Measurements from ENCODE around the gene BAD.
A peak's percentile ranks its signal among the peaks of the same experiment; 100 is the strongest.
"Not testable (repeated sequence)": the region's sequence is repeated elsewhere in the genome, so short reads cannot be mapped to it uniquely, and the experiment has no call there.

The BAD gene

DNA sequence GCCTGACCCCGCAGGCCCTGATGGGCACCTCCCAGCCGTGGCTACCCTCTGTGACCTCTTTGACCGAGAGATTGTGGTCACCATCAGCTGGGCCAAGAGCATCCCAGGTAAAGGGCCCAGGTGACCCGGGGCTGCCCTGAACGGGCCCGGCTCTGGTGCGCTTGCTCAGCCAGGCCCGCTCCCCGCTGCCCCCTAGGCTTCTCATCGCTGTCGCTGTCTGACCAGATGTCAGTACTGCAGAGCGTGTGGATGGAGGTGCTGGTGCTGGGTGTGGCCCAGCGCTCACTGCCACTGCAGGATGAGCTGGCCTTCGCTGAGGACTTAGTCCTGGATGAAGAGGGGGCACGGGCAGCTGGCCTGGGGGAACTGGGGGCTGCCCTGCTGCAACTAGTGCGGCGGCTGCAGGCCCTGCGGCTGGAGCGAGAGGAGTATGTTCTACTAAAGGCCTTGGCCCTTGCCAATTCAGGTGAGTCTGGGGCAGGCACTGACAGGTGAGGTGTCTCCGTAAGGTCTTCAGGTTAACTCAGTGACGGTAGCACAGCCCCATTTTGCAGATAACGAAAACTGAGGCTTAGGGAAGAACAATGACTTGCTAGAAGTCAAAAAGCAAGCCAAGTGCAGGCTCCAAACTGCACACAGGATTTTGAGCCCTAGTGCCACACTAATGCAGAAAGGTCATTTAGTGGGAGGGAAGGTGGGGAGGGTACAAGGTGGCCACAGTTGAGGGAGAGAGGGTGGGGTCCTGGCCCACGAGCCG, 30.5 kb upstream of the BAD start:
- no peak for DNase-seq (ENCODE audit: low read depth)

GRCh38 chr11:64314146-64314804, 29.8 kb upstream of the BAD start:
- no peak for DNase-seq (ENCODE audit: low read depth)

DNA sequence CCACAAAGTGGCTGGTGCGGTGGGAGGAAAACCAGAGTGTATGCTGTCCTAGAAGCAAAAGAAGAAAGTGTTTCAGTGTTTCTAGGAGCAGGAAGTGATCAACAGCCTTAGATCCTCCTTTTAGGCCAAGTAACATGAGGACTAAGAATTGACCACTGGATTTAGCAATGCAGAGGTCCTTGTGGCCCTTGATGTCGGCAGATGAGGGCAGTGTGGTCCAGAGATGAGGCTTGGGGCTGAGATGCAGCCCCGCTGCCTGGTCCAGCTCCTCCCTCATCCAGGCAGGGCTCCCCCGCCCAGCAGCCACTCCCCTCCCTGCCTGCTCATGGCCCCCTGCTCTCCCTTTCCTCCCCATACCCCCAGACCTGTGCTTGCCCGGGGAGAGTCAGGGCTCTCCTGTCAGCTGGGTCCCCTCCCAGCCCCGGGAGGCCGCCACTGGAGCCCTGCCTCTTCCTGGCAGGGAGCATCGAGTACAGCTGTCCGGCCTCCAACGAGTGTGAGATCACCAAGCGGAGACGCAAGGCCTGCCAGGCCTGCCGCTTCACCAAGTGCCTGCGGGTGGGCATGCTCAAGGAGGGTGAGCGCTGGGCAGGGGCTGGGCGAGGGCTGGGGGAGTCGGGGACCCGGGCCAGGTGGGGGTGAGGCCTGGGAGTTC, 29.2 kb upstream of the BAD start:
- no peak for DNase-seq (ENCODE audit: low read depth)

- DNase-seq (ENCODE audit: low read depth): no peak
Measured at GRCh38 chr11:64312947-64313346, 28.5 kb upstream of the BAD start.

- DNase-seq (ENCODE audit: low read depth): not testable (repeated sequence)
Measured at GRCh38 chr11:64307795-64308194, 23.3 kb upstream of the BAD start.

DNA sequence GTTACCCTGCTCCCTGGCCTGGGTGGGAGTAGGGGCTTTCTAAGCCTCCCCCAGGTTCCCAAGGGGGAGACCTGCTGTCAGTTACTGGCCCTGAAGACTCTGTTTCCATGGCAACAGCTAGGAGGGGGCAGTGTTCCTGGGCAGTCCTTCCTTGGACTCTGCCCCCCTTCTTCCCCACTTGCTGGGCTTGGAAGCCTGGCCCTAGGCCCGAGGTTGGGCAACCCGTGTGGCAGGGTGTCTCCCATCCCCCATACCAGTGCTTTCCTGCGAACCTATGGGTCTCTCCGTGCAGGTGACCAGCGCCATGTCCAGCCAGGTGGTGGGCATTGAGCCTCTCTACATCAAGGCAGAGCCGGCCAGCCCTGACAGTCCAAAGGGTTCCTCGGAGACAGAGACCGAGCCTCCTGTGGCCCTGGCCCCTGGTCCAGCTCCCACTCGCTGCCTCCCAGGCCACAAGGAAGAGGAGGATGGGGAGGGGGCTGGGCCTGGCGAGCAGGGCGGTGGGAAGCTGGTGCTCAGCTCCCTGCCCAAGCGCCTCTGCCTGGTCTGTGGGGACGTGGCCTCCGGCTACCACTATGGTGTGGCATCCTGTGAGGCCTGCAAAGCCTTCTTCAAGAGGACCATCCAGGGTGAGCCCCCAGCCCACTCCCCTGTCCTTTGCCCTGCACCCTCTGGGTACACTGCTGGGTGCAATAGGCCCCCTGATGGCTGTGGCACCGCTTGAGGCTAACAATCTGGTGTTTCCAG, 22.6 kb upstream of the BAD start:
- no peak for DNase-seq (ENCODE audit: low read depth)

DNA sequence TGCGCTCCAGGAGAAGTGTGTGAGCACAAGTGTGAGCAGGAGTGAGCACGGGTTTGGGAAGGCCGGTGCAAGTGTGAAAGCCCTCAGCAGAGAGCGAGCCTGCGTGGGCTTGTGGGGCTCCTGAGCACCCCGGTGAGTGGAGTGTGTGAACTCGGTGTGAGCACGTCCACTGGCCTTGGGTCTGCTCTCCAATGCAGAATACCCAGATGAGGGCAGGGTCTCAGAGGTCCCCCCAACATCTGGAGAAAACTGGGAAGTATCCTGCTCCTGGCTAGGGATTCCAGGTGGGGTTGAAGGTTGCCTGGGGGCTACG, 22.1 kb upstream of the BAD start:
- no peak for DNase-seq (ENCODE audit: low read depth)

DNA sequence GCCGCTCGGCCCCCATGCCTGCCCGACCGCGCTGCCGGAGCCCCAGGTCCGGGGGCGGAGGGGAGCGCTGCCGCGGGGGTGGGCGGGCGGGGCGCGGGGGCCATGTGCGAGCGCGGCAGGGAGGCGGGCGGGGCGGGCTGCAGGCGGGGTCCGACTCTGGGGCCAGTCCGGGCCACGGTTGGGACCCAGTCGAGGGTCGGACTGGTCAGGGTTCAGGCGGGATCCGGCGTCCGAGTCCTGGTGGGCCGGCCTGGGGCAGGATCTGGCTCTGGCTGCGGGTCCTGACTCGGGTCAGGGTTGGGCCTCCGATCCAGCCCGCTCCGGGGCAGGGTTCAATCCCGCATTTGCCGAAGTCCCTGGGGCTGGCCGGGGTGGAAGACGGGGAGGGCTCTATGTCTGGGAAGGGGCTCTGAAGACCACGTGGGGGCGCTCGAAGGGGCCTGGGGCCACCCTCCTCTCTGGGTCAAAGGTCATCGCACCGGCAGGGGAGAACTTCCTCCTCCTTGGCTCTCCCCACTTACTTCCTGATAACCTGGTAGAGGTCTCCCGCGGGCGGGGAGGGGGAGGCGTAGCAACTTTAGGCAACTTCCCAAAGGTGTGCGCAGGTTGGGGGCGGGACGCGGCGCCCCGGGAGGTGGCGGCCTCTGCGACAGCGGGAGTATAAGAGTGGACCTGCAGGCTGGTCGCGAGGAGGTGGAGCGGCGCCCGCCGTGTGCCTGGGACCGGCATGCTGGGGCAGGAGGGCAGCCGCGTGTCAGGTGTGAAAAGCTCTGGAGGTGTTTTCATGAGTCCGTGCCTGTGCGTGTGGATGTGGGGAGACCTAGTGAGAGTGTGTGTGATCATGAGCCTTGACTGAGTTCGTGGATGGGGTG, 21.5 kb upstream of the BAD start:
- peak; percentile 46 for DNase-seq (ENCODE audit: low read depth)

GRCh38 chr11:64305075-64305690, 20.7 kb upstream of the BAD start, which contains the start of gene ESRRA:
Gene ESRRA, plus strand, starts transcription at chr11:64305524. Its CDS starts 1,656 bp downstream, at chr11:64307180.
- DNase-seq (ENCODE audit: low read depth): peak; percentile 99

DNA sequence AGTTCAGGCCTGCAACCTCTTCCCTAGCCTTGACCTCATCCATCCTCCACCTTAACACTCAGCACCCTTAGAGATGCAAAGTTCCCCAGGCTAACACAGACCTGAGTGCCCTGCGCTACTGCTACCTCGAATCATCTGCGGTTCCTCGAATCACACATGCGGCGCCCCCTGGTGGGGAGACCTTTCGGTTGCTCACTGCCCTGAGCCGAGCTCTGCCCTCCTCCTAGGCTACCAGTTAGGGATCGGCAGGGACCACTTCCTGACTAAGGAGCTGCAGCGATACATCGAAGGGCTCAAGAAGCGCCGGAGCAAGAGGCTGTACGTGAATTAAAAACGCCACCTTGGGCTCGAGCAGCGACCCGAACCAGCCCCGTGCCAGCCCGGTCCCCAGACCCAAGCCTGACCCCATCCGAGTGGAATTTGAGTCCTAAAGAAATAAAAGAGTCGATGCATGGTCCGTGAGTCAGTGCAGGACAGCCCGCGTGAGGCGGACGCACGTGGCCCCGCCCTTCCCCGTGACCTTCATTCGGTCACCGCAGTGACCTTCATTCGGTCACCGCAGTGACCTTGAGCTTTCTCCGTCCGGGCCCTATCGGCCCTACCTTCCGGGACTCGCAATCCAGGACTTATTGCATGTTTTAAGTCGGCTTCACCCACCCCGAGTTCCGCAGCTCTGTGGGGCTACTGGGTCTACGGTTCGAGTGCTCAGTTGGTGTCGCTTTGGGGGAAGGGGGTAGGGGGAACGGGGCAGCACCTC, 20.0 kb upstream of the BAD start:
- peak; percentile 96 for DNase-seq (ENCODE audit: low read depth)

- DNase-seq (ENCODE audit: low read depth): no peak
Measured at GRCh38 chr11:64304032-64304315, 19.5 kb upstream of the BAD start.

DNA sequence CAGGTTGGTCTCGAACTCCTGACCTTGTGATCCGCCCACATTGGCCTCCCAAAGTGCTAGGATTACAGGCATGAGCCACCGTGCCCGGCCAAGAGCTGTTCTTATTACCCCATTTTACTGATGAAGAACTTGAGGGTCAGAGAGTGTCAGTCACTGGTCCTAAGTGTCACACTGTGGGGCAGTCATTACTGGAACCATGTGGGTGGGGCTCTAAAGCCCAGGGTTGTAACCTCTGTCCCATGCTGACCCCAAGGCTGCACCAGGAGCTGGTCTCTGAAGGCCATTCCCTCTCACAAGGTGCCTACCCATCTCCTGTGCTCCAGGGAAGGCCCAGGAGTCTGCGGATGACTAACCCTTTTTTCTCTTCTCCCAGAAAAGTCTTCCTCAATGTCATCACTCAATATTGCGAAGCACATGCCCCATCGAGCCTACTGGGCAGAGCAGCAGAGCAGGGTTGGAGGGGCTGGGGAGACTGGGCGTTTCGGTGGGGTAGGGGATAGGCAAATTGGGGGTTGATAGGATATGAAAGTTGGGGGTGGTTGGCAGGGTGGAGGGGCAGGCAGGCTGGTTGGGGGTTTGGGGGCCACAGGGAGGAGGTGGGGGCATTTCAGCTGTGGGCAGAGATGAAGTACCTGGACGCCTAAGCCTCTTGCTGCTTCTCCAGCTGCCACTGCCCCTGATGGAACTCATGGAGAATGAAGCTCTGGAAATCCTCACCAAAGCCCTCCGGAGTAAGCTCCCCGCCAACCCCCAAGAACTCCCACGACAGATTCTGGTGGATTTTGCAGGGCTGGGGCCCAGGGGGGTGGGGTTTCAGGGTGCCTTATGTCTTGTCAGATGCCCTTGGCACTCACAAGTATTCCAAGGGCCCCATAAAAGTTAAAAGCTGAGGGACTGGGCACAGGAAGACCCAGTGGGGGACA, 18.9 kb upstream of the BAD start:
- no peak for DNase-seq (ENCODE audit: low read depth)

GRCh38 chr11:64299847-64300648, 15.6 kb upstream of the BAD start, which contains the start of gene CATSPERZ:
Gene CATSPERZ, plus strand, starts transcription at chr11:64300358. Its CDS starts 53 bp downstream, at chr11:64300411.
- no peak for DNase-seq (ENCODE audit: low read depth)

- no peak for DNase-seq (ENCODE audit: low read depth)
Measured at GRCh38 chr11:64298966-64299846, 14.7 kb upstream of the BAD start.

GRCh38 chr11:64297699-64298358, 13.4 kb upstream of the BAD start:
- no peak for DNase-seq (ENCODE audit: low read depth)

- DNase-seq (ENCODE audit: low read depth): no peak
Measured at GRCh38 chr11:64296830-64297698, 12.6 kb upstream of the BAD start.
